ENCODE results near the gene SKA1.
A peak's percentile ranks its signal among the peaks of the same experiment; 100 is the strongest.

DNA sequence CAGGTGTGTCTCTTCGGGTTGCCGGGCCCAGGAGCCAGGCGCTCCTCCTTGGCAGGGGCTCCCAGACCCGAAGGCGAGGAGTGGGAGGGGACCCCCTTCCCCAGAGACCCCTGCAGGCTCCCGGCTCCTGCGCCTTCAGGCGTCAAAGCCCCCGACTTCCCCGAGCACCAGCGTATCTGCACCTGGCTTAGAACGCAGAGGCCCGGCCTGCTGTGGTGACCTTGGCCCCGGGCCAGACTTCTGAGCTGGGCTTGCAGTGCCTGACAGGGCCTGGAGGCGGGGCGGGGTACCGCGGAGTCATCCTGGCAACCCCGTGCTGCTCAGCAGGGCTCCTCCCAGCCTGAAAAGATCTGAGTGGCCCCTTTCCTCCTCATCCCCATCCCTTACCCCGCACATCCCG is 27.0 kb downstream of the SKA1 start:
- TF ChIP-seq HDAC6 (IDR thresholded peaks at IDR 0.05; ENCODE audit: low read depth, low read length) (no peak), ZBTB33 (CRISPR knock-in tag; IDR thresholded peaks at IDR 0.05) (no peak), GATA2 (CRISPR knock-in tag; IDR thresholded peaks at IDR 0.05) (no peak), RAD21 (CRISPR knock-in tag; conservative IDR thresholded peaks at IDR 0.05 in 1 of 2, IDR thresholded peaks at IDR 0.05 in 1 of 2) (no peak; a peak in 1 of 4 replicates)
- TF ChIP-seq, protein P1, sequence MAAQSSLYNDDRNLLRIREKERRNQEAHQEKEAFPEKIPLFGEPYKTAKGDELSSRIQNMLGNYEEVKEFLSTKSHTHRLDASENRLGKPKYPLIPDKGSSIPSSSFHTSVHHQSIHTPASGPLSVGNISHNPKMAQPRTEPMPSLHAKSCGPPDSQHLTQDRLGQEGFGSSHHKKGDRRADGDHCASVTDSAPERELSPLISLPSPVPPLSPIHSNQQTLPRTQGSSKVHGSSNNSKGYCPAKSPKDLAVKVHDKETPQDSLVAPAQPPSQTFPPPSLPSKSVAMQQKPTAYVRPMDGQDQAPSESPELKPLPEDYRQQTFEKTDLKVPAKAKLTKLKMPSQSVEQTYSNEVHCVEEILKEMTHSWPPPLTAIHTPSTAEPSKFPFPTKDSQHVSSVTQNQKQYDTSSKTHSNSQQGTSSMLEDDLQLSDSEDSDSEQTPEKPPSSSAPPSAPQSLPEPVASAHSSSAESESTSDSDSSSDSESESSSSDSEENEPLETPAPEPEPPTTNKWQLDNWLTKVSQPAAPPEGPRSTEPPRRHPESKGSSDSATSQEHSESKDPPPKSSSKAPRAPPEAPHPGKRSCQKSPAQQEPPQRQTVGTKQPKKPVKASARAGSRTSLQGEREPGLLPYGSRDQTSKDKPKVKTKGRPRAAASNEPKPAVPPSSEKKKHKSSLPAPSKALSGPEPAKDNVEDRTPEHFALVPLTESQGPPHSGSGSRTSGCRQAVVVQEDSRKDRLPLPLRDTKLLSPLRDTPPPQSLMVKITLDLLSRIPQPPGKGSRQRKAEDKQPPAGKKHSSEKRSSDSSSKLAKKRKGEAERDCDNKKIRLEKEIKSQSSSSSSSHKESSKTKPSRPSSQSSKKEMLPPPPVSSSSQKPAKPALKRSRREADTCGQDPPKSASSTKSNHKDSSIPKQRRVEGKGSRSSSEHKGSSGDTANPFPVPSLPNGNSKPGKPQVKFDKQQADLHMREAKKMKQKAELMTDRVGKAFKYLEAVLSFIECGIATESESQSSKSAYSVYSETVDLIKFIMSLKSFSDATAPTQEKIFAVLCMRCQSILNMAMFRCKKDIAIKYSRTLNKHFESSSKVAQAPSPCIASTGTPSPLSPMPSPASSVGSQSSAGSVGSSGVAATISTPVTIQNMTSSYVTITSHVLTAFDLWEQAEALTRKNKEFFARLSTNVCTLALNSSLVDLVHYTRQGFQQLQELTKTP (IDR thresholded peaks at IDR 0.05; ENCODE audit: low read depth in 1 of 2, partially characterized antibody in 2 of 2), result no peak
- TF ChIP-seq, protein P2, sequence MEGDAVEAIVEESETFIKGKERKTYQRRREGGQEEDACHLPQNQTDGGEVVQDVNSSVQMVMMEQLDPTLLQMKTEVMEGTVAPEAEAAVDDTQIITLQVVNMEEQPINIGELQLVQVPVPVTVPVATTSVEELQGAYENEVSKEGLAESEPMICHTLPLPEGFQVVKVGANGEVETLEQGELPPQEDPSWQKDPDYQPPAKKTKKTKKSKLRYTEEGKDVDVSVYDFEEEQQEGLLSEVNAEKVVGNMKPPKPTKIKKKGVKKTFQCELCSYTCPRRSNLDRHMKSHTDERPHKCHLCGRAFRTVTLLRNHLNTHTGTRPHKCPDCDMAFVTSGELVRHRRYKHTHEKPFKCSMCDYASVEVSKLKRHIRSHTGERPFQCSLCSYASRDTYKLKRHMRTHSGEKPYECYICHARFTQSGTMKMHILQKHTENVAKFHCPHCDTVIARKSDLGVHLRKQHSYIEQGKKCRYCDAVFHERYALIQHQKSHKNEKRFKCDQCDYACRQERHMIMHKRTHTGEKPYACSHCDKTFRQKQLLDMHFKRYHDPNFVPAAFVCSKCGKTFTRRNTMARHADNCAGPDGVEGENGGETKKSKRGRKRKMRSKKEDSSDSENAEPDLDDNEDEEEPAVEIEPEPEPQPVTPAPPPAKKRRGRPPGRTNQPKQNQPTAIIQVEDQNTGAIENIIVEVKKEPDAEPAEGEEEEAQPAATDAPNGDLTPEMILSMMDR (IDR thresholded peaks at IDR 0.05 in 2 of 3, conservative IDR thresholded peaks at IDR 0.05 in 1 of 3; ENCODE audit: insufficient read depth in 2 of 3, low read depth in 1 of 3, low read length in 3 of 3), result peak; percentile 7 to 27 (median 20); a peak in 3 of 6 replicates
- TF ChIP-seq, protein P3, sequence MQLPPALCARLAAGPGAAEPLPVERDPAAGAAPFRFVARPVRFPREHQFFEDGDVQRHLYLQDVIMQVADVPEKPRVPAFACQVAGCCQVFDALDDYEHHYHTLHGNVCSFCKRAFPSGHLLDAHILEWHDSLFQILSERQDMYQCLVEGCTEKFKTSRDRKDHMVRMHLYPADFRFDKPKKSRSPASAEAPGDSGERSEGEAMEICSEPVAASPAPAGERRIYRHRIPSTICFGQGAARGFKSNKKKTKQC (CRISPR knock-in tag; IDR thresholded peaks at IDR 0.05), result no peak
